ENCODE data around the gene LILRB4. TPM values are rescaled to one million over a fixed set of nuclear protein-coding genes. Genes with fewer than 3 reads are reported as not detected.

Gene LILRB4
- total RNA-seq, 1 experiment from 2014 or later, result not detected

DNA sequence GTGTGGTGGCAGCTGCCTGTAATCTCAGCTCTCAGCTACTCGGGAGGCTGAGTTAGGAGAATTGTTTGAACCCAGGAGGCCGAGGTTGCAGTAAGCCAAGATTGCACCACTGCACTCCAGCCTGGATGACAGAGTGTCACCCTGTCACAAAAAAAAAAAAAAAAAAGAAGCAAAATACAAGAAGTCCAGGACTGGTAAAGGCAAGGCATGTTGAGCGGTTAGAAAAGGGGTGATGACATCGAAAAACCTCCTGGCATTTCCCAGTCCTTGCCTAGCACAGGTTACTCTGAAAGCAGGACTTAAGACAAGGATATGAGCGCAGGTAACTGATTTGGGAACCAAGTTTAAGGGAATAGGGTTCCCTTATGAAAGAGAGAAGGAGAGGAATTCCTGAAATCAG, 2.5 kb upstream of the LILRB4 start (continued):
- TF ChIP-seq, protein P1, sequence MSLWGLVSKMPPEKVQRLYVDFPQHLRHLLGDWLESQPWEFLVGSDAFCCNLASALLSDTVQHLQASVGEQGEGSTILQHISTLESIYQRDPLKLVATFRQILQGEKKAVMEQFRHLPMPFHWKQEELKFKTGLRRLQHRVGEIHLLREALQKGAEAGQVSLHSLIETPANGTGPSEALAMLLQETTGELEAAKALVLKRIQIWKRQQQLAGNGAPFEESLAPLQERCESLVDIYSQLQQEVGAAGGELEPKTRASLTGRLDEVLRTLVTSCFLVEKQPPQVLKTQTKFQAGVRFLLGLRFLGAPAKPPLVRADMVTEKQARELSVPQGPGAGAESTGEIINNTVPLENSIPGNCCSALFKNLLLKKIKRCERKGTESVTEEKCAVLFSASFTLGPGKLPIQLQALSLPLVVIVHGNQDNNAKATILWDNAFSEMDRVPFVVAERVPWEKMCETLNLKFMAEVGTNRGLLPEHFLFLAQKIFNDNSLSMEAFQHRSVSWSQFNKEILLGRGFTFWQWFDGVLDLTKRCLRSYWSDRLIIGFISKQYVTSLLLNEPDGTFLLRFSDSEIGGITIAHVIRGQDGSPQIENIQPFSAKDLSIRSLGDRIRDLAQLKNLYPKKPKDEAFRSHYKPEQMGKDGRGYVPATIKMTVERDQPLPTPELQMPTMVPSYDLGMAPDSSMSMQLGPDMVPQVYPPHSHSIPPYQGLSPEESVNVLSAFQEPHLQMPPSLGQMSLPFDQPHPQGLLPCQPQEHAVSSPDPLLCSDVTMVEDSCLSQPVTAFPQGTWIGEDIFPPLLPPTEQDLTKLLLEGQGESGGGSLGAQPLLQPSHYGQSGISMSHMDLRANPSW (CRISPR knock-in tag; conservative IDR thresholded peaks at IDR 0.05; ENCODE audit: low read depth), result no peak
- TF ChIP-seq FOXP1 (CRISPR knock-in tag; IDR thresholded peaks at IDR 0.05; ENCODE audit: borderline replicate concordance) (no peak), SOX15 (CRISPR knock-in tag; IDR thresholded peaks at IDR 0.05) (no peak), ERG (CRISPR knock-in tag; IDR thresholded peaks at IDR 0.05) (no peak), USF2 (CRISPR knock-in tag; IDR thresholded peaks at IDR 0.05) (no peak), ZBTB43 (CRISPR knock-in tag; IDR thresholded peaks at IDR 0.05) (no peak)

DNA sequence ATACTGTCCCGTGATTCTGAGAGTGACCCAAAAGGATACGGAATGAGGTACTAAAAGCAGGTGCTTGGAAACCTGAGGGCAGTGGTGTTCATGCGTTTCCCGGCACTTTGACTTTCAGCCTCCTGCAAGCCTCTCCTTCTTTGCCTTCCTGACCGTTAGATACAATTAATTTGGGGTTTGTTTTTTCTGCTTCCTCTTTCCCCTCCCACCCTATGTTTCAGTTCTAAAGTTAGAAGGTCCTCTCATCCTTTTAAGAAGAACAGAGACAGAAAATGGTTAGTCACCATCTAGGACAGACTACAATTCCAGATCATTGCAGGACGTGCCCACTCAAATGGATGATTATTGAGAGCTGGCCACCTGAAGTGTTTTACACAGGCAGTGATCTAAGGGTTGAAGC, 1.8 kb upstream of the LILRB4 start:
- ChIA-PET CTCF (no interaction called here), POLR2A (no interaction called here)
- H3K4me3 Mint-ChIP-seq, result no peak overlapping the region
- H3K4me1 Mint-ChIP-seq, result no peaks in the 10 kb centered on the region
- ATAC-seq (no peak), DNase-seq (ENCODE audit: low spot score) (no peak)
- H3K36me3 Mint-ChIP-seq, result peaks cover 44% of the 10 kb centered on the region
- no peak for TF ChIP-seq TCF7 (CRISPR knock-in tag; IDR thresholded peaks at IDR 0.05; ENCODE audit: low read depth)
- no peak for TF ChIP-seq MXD4 (CRISPR knock-in tag; IDR thresholded peaks at IDR 0.05; ENCODE audit: borderline replicate concordance)
- TF ChIP-seq ZNF671 (CRISPR knock-in tag; IDR thresholded peaks at IDR 0.05), result no peak
- TF ChIP-seq, protein P2, sequence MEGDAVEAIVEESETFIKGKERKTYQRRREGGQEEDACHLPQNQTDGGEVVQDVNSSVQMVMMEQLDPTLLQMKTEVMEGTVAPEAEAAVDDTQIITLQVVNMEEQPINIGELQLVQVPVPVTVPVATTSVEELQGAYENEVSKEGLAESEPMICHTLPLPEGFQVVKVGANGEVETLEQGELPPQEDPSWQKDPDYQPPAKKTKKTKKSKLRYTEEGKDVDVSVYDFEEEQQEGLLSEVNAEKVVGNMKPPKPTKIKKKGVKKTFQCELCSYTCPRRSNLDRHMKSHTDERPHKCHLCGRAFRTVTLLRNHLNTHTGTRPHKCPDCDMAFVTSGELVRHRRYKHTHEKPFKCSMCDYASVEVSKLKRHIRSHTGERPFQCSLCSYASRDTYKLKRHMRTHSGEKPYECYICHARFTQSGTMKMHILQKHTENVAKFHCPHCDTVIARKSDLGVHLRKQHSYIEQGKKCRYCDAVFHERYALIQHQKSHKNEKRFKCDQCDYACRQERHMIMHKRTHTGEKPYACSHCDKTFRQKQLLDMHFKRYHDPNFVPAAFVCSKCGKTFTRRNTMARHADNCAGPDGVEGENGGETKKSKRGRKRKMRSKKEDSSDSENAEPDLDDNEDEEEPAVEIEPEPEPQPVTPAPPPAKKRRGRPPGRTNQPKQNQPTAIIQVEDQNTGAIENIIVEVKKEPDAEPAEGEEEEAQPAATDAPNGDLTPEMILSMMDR (IDR thresholded peaks at IDR 0.05), result no peak
- no peak for TF ChIP-seq ESRRA (CRISPR knock-in tag; IDR thresholded peaks at IDR 0.05; ENCODE audit: borderline replicate concordance)
- TF ChIP-seq EMX1 (CRISPR knock-in tag; IDR thresholded peaks at IDR 0.05), result no peak
- TF ChIP-seq, protein P3, sequence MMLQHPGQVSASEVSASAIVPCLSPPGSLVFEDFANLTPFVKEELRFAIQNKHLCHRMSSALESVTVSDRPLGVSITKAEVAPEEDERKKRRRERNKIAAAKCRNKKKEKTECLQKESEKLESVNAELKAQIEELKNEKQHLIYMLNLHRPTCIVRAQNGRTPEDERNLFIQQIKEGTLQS (CRISPR knock-in tag; conservative IDR thresholded peaks at IDR 0.05), result no peak
- no peak for TF ChIP-seq ZNF232 (CRISPR knock-in tag; IDR thresholded peaks at IDR 0.05)
- TF ChIP-seq AR (CRISPR knock-in tag; IDR thresholded peaks at IDR 0.05), result no peak
- TF ChIP-seq ZNF317 (CRISPR knock-in tag; IDR thresholded peaks at IDR 0.05; ENCODE audit: borderline replicate concordance, low read depth), result no peak
- TF ChIP-seq FOXP1 (CRISPR knock-in tag; IDR thresholded peaks at IDR 0.05; ENCODE audit: borderline replicate concordance), result no peak
- TF ChIP-seq RELA (CRISPR knock-in tag; IDR thresholded peaks at IDR 0.05; ENCODE audit: borderline replicate concordance), result no peak
- TF ChIP-seq ZBTB21 (CRISPR knock-in tag; IDR thresholded peaks at IDR 0.05; ENCODE audit: borderline replicate concordance), result no peak
- no peak overlapping the region for H3K27ac Mint-ChIP-seq
- H3K9me3 Mint-ChIP-seq, result peaks cover 58% of the 10 kb centered on the region
- peaks cover 18% of the 10 kb centered on the region for H3K27me3 Mint-ChIP-seq (ENCODE audit: low read depth)
